Spleen (tissue), 11 donors: Measurements from ENCODE around the gene PSMB7. TPM values are rescaled to one million over a fixed set of nuclear protein-coding genes. Genes with fewer than 3 reads are reported as not detected.
A peak's percentile ranks its signal among the peaks of the same experiment; 100 is the strongest.

ENCODE experiments used
- DNase-seq: peaks from one replicate; pipeline ENCODE4 v3.0.0-alpha.2; 2020
- H3K27ac ChIP-seq, 8 donors: fragments of 200-600 bp; sonication (generic) in 7 of 8; 1 replicate in 4 of 8; 2 replicates in 4 of 8; pipeline versions ENCODE4 v1.5.0 to v1.8.0; 2016 to 2021; ENCODE audit warnings: inconsistent platforms in 4 of 8, mild to moderate bottlenecking in 4 of 8, moderate library complexity in 1 of 8
- H3K27me3 ChIP-seq, 7 donors: fragments of 200-600 bp; sonication (generic) in 6 of 7; replicated peaks in 1 of 7; 1 replicate in 4 of 7; 2 replicates in 3 of 7; pipeline versions ENCODE4 v1.5.0 to v1.8.0; 2016 to 2021; ENCODE audit warnings: inconsistent platforms in 3 of 7, mild to moderate bottlenecking in 1 of 7
- H3K36me3 ChIP-seq, 6 donors: fragments of 200-600 bp; sonication (generic) in 5 of 6; 1 replicate in 4 of 6; 2 replicates in 2 of 6; pipeline versions ENCODE4 v1.5.0 to v1.8.0; 2016 to 2021; ENCODE audit warnings: inconsistent platforms in 2 of 6
- H3K4me1 ChIP-seq, 6 donors: fragments of 200-600 bp; sonication (generic) in 5 of 6; 1 replicate in 3 of 6; 2 replicates in 3 of 6; pipeline versions ENCODE4 v1.5.0 to v1.8.0; 2016 to 2021; ENCODE audit warnings: inconsistent platforms in 3 of 6
- H3K4me3 ChIP-seq, 8 donors: fragments of 200-600 bp; sonication (generic) in 7 of 8; 1 replicate in 4 of 8; 2 replicates in 4 of 8; pipeline versions ENCODE4 v1.5.0 to v1.8.0; 2016 to 2021; ENCODE audit warnings: inconsistent platforms in 4 of 8, mild to moderate bottlenecking in 4 of 8, moderate library complexity in 2 of 8
- H3K9me3 ChIP-seq, 8 donors: fragments of 200-600 bp; sonication (generic) in 7 of 8; 1 replicate in 4 of 8; 2 replicates in 4 of 8; pipeline versions ENCODE4 v1.5.0 to v1.8.0; 2016 to 2021; ENCODE audit warnings: inconsistent platforms in 4 of 8
- CTCF ChIP-seq, 11 experiments: fragments of 200-600 bp in 7 of 11; fragments of 450-650 bp in 4 of 11; sonication (generic) in 4 of 11; IDR thresholded peaks in 8 of 11; conservative IDR thresholded peaks in 3 of 11; 1 replicate in 7 of 11; 2 replicates in 4 of 11; pipeline versions ENCODE4 v1.4.0 to v1.8.0; 2016 to 2021; ENCODE audit warnings: antibody characterized with exemption in 11 of 11, inconsistent platforms in 4 of 11, mild to moderate bottlenecking in 1 of 11
- POLR2A ChIP-seq, 3 donors: fragments of 450-650 bp; IDR thresholded peaks; one replicate each; pipeline ENCODE4 v1.5.1; 2017; ENCODE audit warnings: antibody characterized with exemption in 3 of 3, mild to moderate bottlenecking in 1 of 3
- POLR2AphosphoS5 ChIP-seq, 3 donors: sonication (generic); formaldehyde crosslinking; IDR thresholded peaks; one replicate each; pipeline ENCODE4 v1.5.1; 2017; ENCODE audit warnings: antibody characterized with exemption in 3 of 3
- WGBS, 5 donors: extraction: QIAGEN DNeasy Blood & Tissue Kit in 3 of 5; methylation state at CpG; one replicate each; pipeline versions ENCODE4 v1.1.5 to v1.1.7; 2013 to 2018; 5-methylcytosine and 5-hydroxymethylcytosine counted together
- intact Hi-C: fragments of 100-400 bp; cut with DNase I; formaldehyde crosslinking; loops from one replicate; pipeline ENCODE4 v1.15.0; 2023; ENCODE audit warnings: low total_unique reads
- polyA plus RNA-seq, 3 donors: library from polyadenylated mRNA; stranded (reverse); fragments of 200-250 nt; gene quantifications; one replicate each; pipeline ENCODE4 v1.2.1, GENCODE V29; 2013
- total RNA-seq, 7 donors: library from RNA; depleted of rRNA in 3 of 7; stranded (reverse); fragments of >200 nt in 3 of 7; fragmentation: NEBNext Ultra II Directional in 4 of 7; extraction: Animal tissue kit (Norgen Biotek cat#: 25700) in 4 of 7; gene quantifications; one replicate each; pipeline versions ENCODE4 v1.1.0 to v1.2.1, GENCODE V29; 2016 to 2021
- donor health status: healthy with polysubstance abuse.
- donor health status: DM: no; HTN: no; CAD: no; lungs with moderate emphysema.
- donor health status: DM: no; HTN: no; CAD: no.
- donor health status: Bipolar disorder and iron deficiency.
- donor health status: healthy.
- donor health status: DM: no; HTN: no; CAD: no.
- donor health status: DM: yes; HTN: yes; CAD: no.

Gene PSMB7
- total and polyA plus RNA-seq, 10 donors, result 71.3 to 143 (median 108) TPM

- H3K27ac ChIP-seq, result peak overlapping the region in 5 of 8 donors; percentile 4 to 39 (median 25)
- peaks cover 2 to 100% (median 72%) of the 10 kb centered on the region in 6 donors for H3K36me3 ChIP-seq
- H3K4me1 ChIP-seq, result peaks cover 0 to 56% (median 17%) of the 10 kb centered on the region in 6 donors
- H3K4me3 ChIP-seq, result no peak overlapping the region
- DNase-seq, result peak; percentile 73
- intact Hi-C loops, result no loop called here
- H3K27me3 ChIP-seq, result no peaks in the 10 kb centered on the region
- TF ChIP-seq POLR2AphosphoS5 (IDR thresholded peaks at IDR 0.05) (peak; percentile 15 to 75 (median 35)), POLR2A (IDR thresholded peaks at IDR 0.05) (no peak)
- H3K9me3 ChIP-seq, result no peaks in the 10 kb centered on the region
- WGBS, 5 donors, result 74 to 95% (median 80%) methylated on average over 9 to 17 of the region's 17 CpGs
These were observed 60.8 kb downstream of the PSMB7 start for GRCh38 chr9:124354346-124355038.

- intact Hi-C loops, result no loop called here
- peak; percentile 29 for DNase-seq
These were observed 61.4 kb downstream of the PSMB7 start for GRCh38 chr9:124353811-124354274.

GRCh38 chr9:124353166-124353768, 62.0 kb downstream of the PSMB7 start:
- no peaks in the 10 kb centered on the region for H3K9me3 ChIP-seq
- peak; percentile 34 for DNase-seq
- WGBS, 5 donors, result 87 to 99% (median 96%) methylated on average over 7 of the region's 7 CpGs
- peaks cover 2 to 100% (median 84%) of the 10 kb centered on the region in 6 donors for H3K36me3 ChIP-seq
- peak overlapping the region in 2 of 8 donors; percentile 39 for H3K27ac ChIP-seq
- H3K27me3 ChIP-seq, result no peaks in the 10 kb centered on the region
- H3K4me3 ChIP-seq, result no peak overlapping the region
- intact Hi-C loops, result no loop called here
- peaks cover 0 to 52% (median 17%) of the 10 kb centered on the region in 6 donors for H3K4me1 ChIP-seq
- TF ChIP-seq POLR2AphosphoS5 (IDR thresholded peaks at IDR 0.05) (no peak), POLR2A (IDR thresholded peaks at IDR 0.05) (no peak), CTCF (IDR thresholded peaks at IDR 0.05 in 8 of 11, conservative IDR thresholded peaks at IDR 0.05 in 3 of 11) (no peak)

More at GRCh38 chr9:124353811-124354274, 61.4 kb downstream of the PSMB7 start:
- no peaks in the 10 kb centered on the region for H3K27me3 ChIP-seq
- peaks cover 2 to 100% (median 78%) of the 10 kb centered on the region in 6 donors for H3K36me3 ChIP-seq
- 58 to 72% (median 63%) methylated on average over 4 of the region's 4 CpGs for WGBS, 5 donors
- no peak overlapping the region for H3K4me3 ChIP-seq
- H3K27ac ChIP-seq, result peak overlapping the region in 5 of 8 donors; percentile 4 to 39 (median 25)
- H3K9me3 ChIP-seq, result no peaks in the 10 kb centered on the region
- peaks cover 0 to 52% (median 17%) of the 10 kb centered on the region in 6 donors for H3K4me1 ChIP-seq
- TF ChIP-seq POLR2A (IDR thresholded peaks at IDR 0.05) (no peak), POLR2AphosphoS5 (IDR thresholded peaks at IDR 0.05) (no peak), CTCF (IDR thresholded peaks at IDR 0.05 in 8 of 11, conservative IDR thresholded peaks at IDR 0.05 in 3 of 11) (no peak)

GRCh38 chr9:124352616-124353015, 62.6 kb downstream of the PSMB7 start:
- Histone ChIP-seq H3K9me3 (no peaks in the 10 kb centered on the region), H3K27me3 (no peaks in the 10 kb centered on the region), H3K27ac (no peak overlapping the region), H3K4me1 (peaks cover 0 to 46% (median 14%) of the 10 kb centered on the region in 6 donors), H3K4me3 (no peak overlapping the region), H3K36me3 (peaks cover 2 to 100% (median 90%) of the 10 kb centered on the region in 6 donors)
- intact Hi-C loops, result no loop called here
- DNase-seq, result peak; percentile 31
- TF ChIP-seq POLR2A (IDR thresholded peaks at IDR 0.05) (no peak), POLR2AphosphoS5 (IDR thresholded peaks at IDR 0.05) (peak in 1 of 3 donors; percentile 3), CTCF (IDR thresholded peaks at IDR 0.05 in 8 of 11, conservative IDR thresholded peaks at IDR 0.05 in 3 of 11) (no peak)
- WGBS, 5 donors, result 79 to 97% (median 87%) methylated on average over 8 of the region's 8 CpGs
